SK-N-DZ (cell line): ENCODE measurements around the gene LIPE. TPM values are rescaled to one million over a fixed set of nuclear protein-coding genes. Genes with fewer than 3 reads are reported as not detected.
"Not testable (repeated sequence)": the region's sequence is repeated elsewhere in the genome, so short reads cannot be mapped to it uniquely, and the experiment has no call there.

Experiments
- DNase-seq: peaks from one replicate; pipeline ENCODE4 v3.0.0-alpha.2; 2015; ENCODE audit warnings: low spot score
- polyA plus RNA-seq, 2 experiments: library from polyadenylated mRNA; depleted of rRNA; stranded (reverse); fragments of >200 nt; gene quantifications; 2 replicates each; pipeline ENCODE4 v1.2.3, GENCODE V29; 2014

Gene LIPE, protein sequence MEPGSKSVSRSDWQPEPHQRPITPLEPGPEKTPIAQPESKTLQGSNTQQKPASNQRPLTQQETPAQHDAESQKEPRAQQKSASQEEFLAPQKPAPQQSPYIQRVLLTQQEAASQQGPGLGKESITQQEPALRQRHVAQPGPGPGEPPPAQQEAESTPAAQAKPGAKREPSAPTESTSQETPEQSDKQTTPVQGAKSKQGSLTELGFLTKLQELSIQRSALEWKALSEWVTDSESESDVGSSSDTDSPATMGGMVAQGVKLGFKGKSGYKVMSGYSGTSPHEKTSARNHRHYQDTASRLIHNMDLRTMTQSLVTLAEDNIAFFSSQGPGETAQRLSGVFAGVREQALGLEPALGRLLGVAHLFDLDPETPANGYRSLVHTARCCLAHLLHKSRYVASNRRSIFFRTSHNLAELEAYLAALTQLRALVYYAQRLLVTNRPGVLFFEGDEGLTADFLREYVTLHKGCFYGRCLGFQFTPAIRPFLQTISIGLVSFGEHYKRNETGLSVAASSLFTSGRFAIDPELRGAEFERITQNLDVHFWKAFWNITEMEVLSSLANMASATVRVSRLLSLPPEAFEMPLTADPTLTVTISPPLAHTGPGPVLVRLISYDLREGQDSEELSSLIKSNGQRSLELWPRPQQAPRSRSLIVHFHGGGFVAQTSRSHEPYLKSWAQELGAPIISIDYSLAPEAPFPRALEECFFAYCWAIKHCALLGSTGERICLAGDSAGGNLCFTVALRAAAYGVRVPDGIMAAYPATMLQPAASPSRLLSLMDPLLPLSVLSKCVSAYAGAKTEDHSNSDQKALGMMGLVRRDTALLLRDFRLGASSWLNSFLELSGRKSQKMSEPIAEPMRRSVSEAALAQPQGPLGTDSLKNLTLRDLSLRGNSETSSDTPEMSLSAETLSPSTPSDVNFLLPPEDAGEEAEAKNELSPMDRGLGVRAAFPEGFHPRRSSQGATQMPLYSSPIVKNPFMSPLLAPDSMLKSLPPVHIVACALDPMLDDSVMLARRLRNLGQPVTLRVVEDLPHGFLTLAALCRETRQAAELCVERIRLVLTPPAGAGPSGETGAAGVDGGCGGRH
- 3.8 and 6.9 TPM in 2 replicates for polyA plus RNA-seq (2014; cell fraction: cytosol; rRNA removed)
- 4.3 and 4.7 TPM in 2 replicates for polyA plus RNA-seq (2014; cell fraction: nucleus; rRNA removed)

DNA sequence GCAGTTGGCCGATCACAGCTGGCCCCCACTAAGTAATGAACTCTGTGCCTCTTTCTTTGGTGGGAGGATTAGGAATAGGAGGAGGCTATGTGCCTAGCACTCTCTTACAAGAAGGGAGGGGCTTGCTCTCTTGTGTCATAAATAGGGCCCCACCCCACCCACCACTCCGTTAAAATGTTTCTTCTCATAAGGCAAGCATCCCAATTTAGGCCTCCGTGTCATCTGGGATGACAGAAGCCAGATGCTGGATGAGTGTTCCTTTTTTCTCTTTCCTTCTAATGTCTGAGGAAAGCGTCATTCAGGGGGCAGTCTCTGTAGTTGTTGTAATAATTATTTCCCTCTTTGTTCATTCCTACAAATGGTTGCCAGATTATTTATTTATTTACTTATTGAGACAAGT, at the start of gene LIPE:
Gene LIPE (minus strand): TSS at position 76 of the 400 bp plus-strand sequence. CDS start 239 bp downstream, outside the sequence.
- DNase-seq, result no peak

DNA sequence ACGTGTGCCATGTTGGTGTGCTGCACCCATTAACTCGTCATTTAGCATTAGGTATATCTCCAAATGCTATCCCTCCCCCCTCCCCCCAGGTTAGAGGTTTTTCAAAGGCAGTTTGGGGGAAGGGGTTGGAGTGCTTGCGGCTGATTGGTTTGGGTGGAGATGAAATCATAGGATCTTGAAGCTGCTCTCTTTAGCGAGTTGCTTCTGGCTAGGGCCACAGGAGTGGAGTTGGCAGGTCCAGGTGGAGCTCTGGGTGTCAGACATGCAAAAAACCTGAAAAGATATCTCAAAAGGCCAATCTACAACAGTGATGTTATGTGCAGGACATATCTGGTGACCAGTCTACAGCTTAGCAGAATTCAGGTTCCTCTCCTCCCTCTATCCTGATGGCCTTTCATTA, 48.2 kb upstream of the LIPE start:
- no peak for DNase-seq

DNA sequence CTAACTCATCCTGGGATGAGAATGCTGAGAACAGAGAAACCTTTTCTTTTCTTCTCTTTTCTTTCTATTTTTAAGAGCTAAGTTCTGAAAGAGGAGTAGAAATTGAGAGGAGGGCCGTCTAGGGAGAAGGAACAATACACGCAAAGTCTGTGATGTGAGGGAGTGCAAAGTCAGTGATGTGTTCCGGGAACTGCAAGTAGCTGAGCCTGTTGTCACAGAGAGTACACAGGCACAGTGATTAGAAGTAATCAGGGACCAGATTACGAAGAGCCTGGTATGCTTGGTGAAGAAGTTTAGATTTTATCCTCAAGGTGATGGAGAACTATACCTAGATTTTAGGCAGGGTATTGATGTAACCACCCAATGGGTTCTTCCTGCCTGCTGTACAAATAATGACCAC, 47.6 kb upstream of the LIPE start:
- no peak for DNase-seq

DNA sequence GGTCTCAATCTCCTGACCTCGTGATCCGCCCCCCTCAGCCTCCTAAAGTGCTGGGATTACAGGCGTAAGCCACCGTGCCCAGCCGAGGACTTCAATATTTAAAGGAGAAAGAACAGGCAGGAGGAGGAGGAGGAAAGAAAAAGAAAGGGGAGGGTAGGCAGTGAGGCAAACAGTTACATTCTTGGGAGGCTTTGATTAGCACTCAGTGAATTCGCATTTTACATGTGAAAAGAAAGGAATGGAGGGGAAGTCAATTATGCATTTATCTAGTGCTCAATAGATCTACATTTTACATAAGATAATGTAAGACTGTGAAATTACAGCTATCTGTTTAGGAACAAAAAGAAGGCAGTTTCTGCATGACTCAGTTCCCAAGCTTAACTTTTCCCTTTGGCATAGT, 46.5 kb upstream of the LIPE start:
- DNase-seq, result no peak

DNA sequence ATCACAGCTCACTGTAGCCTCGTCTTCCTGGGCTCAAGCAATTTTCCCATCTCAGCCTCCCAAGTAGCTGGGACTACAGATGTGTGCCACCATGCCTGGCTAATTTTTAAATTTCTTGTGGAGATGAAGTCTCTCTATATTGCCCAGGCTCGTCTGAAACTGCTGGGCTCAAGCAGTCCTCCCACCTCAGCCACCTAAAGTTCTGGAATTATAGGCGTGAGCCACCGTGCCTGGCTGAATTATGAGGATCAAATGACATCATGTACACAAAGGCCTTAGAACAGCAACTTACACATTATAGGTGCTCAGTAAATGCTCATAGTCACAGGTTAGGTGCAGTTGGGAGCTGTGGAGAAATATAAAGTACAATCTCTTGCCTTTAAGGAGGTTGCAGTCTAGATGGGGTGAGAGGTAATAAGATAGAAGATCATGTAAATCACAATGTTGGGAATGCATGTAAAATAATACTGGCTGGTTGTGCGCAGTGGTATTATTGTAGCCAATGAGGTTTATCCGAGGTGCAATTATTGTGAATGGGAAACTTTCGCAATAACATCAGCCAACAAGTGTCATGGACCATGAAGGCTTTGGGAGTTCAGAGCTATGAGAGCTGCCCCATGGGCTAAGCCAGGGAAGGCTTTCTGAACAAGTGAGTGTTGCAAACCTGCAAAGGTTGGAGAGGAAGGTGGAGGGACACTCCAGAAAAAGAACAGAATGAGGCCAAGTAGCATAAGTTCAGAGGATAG, 45.4 kb upstream of the LIPE start:
- DNase-seq, result no peak

DNA sequence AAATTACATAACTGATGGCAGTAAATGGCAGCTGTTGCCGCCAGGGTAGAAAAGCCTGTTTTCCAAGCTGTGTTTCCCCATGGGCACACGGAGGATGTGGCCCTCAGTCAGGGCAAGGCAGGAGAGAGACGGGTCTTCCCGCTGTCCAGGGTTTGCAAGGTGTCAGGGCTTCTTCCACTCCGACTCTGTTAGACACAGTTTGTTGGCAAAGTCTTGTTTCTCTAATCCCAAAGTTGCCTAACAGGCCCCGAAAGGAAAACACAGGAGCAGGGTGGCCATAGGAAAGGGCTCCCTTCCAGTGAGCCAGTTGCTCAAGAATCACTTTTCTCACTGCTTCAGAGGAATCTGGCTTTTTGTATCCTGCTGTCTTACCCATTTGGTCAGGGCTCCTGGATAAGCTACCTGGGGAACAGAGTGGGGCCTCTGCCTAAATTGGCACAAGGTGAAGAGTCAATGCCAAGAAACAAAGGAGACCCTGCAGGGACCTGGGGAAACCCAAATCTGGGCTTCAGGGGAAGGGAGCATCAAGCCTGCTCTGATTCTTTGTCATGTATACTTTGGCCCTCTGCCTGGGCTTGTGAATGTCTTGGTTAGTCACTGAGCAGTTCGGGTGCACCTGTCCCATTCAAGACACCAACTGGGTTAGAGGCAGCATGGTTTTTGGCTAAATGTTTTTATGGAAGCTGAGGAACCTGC, 44.5 kb upstream of the LIPE start:
- DNase-seq, result no peak

DNA sequence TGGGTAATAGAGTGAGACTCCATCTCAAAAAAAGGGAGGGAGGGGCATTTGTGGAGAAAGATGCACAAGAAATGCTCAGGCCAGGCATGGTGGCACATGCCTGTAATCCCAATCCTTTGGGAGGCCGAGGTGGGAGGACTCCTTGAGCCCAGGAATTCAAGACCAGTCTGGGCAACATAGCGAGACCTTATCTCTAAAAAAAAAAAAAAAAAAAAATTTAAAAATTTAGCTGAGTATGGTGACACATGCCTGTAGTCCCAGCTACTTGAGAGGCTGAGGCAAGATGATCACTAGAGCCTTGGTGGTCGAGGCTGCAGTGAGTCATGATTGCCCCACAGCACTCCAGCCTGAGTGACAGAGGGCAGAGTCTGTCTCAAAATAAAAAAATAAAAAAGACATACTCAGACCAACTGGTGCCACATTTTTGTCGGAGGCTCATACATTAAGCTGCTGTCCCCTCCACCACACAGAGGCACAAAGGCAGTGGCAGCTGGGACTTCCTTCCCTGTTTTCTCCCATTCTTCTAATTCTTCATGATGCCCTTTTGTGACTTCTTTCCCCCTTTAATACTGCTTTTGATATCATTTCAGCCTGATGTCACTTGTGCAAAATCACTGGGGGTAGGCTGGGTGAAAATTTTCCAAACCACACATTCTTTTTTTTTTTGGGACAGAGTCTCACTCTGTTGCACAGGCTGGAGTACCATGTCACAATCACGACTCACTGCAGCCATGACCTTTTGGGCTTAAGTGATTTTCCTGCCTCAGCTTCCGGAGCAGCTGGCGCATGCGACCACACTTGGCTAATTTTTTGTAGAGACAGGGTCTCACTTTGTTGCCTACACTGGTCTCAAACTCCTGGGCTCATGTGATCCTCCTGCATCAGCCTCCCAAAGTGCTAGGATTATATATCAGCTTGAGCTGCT, 42.4 kb upstream of the LIPE start:
- DNase-seq, result no peak

DNA sequence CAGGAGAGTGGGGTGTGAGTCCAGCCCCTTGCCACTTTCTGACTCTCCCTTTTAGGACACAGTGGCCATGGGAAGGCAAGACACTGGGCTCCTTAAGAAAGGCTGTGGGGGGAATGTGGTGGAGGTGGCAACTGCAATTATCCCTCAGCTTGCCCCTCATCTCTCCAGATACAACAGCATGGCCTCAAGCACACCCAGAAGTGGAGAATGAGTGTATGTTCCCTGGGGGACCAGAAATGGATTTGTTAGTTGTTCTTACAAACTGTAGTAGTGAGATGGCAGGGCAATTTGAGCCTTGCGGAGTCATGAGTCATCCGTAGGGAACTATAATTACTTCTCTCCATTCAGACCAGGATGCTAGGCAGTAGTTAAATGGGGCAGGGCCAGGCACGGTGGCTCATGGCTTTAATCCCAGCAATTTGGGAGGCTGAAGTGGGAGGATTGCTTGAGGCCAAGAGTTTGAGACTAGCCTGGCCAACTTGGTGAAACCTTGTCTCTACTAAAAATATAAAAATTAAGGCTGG, 41.1 kb upstream of the LIPE start:
- DNase-seq, result no peak

DNA sequence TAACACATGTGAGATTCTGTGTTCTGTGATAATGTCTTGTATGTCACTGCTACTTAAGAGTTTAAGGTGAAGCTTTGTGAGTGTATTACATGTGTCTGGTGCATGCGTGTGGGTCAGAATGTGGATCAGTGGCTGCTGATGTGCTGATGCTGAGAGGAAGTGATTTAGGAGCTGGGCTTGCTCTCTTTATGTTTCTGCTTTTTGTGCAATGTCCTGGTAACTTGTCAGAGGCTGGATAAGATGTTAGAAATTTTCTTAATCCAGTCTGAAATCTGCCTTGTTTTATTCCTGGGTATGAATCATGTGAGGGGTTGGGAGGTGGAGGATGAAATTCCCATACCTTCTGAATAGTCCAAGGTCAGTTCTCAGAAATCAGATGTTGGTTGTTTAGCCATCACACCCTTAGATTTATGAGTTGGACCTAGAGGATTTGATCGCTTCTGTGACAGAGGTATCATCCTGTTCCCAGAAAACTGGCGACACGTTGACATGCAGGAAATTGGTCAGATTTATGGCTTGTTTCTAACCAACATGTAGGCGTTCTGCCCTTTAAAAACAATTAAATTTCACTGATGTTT, 40.1 kb upstream of the LIPE start:
- DNase-seq, result no peak

DNA sequence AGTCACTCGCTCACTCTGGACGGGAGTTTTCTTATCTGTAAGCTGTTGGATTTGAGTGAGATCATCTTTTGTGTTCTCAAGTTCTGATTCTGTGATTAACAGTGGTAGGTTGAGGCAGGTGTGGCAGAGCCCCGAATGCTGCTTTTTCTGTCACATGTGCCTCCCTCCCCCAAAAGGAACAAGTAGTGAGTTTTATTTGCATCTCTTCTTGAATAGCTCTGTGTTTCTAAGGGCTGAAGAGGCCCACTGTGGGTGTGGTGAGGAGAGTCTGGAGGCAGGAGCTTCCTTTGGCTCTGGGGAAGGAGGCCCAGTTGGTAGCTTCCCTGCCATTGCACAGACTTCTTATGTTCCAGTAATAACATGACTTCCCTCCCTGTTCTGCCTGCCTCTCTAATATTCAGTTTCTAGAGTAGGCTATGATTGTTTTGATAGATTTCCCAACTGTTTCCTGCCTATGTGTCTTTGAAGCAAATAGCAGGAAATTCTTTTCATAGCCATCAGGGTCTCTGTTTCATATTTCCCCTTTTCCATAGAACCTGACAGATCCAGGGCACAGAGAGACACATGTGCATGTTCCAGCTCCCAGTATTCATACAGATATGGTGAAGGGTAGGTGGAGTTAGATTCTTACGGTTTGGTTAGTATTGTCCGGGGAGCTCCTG, 39.5 kb upstream of the LIPE start:
- DNase-seq, result no peak

DNA sequence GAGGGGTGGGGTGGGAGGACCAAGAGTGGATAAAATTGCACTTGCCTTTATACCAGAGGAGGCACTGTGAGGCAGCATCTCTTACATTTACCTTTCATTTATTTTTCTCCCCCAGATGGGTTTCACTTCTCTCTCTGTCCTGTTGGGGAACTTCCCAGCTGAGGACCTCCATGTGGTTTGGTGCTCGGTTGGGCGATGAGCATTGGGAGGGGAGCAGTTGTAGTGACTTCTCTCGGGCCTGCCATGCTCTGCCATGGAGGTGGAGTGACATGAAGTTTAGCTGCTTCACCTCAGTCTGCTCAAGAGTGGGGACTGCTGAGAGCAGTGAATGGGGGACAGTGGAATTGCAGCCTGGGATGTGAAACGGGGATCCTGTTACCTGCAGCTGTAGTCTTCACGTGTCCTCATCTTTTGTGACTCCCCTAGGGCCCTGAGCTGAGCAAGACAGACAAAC, 38.7 kb upstream of the LIPE start:
- no peak for DNase-seq

DNA sequence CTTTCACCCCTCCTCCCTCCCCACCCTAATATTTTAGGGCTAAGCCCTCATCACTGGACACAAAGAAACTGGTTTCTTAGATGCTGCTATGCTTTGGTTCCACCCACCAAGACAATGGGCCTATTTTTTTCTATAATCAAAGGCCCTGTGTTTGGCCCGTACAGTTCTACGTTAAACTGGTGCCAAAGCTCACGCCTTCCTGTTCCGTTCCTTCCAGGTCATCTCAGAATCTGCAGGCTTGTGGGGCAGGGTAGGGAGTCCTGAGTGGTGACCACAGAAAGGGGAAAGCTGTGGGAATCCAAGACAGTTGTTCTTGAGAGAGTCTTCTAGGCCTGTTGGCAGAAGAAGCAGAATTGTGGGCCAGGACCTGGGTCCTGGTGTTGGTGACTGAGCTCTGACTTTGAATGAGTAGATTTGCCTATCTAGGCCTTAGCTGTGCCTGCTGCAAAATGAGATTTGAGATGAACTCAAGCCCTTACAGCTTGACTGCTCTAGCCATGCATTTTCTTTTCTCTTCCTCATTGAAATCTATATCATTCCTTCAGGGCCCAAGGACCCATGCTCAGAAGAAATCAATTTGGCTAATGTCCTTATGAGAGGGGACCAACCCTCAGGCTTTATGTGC, 34.6 kb upstream of the LIPE start:
- no peak for DNase-seq

DNA sequence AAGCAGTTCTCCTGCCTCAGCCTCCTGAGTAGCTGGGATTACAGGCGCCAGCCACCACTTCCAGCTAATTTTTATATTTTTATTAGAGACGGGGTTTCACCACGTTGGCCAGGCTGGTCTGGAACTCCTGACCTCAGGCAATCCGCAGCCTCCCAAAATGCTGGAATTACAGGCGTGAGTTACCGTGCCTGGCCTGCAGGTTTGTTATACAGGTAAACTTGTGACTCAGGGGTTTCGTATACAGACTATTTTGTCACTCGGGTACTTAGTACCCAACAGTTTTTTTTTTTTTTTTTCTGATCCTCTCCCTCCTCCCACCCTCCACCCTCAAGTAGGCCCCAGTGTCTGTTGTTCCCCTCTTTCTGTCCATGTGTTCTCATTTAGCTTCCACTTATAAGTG, 34.0 kb upstream of the LIPE start:
- not testable (repeated sequence) for DNase-seq

DNA sequence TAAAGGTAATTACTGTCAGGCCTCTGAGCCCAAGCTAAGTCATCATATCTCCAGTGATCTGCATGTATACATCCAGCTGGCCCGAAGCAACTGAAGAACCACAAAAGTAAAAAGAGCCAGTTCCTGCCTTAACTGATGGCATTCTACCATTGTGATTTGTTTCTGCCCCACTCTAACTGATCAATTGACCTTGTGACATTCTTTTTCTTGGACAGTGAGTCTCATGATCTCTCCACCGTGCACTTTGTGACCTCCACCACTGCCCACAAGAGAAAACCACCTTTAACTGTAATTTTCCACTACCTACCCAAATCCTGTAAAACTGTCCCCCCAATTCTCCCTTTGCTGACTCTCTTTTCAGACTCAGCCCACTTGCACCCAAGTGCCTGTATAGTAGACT, 32.7 kb upstream of the LIPE start:
- no peak for DNase-seq

DNA sequence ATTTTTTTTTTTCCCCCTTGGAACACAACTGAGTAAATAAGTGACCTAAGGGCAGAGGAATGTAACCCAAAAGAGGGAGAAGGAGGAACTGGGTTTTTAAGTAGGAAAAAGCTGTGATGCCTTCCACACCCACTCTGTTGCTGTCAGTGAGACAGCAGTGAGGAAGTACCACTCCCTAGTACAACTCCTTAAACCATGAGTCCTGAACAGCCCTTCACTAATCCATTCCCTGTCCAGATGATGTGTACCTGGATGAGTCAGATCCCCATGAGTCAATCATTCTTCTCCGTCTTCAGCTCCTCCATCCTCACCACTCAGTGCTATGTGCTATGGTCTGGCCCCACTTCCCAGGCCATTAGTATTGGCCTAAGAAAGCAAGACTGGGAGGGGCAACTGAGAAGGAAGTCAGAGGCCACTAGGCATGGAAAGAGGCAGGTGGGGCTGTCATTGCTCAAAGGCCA, 28.5 kb upstream of the LIPE start:
- no peak for DNase-seq

DNA sequence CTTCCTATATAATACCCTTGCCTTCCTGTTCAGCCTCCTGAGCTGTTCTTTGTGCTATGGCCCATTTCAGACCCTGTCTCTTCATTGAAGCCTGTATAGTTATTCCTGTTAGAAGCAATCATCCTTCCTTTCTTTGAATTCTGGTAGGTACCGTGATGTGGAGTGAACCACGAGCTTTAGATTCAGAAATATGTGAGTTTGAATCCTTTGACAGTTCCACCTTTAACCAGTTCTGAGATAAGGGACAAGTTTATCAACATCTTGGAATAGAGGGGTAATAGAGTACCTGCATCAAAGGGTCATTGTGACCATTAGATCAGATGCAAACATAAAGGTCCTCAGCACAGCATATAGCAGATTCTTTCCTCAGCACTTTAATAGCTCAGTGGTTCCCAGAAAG, 27.9 kb upstream of the LIPE start:
- no peak for DNase-seq

DNA sequence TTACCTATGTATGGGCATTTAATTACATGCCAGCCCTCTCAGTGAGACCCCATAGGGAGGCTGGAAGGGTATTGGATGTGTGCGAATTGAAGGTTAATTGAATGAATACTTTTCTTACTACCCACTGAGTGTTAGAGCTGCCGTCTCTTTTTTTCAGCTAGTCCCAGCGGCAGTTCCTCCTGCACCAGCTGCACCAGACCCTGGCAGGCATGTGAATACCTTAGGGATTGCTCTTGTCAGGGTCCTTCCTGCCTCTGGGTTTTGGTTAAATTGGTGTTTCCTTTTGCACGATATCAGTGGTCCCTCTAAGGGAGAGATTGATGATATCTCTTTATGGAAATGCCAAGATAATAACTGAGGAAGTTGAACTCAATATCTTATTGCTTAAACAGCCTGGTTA, 25.4 kb upstream of the LIPE start:
- DNase-seq, result no peak
